Pancreas (tissue), 10 donors: ENCODE measurements around the gene ZMIZ1. TPM values are rescaled to one million over a fixed set of nuclear protein-coding genes. Genes with fewer than 3 reads are reported as not detected.

Source experiments
- ATAC-seq, 4 donors: fragments of 200-7000 bp; cut with Tn5 transposase; one replicate each; pipeline versions ENCODE4 v1.8.0 to v1.9.1; 2020; ENCODE audit warnings: mild to moderate bottlenecking in 4 of 4, moderate library complexity in 4 of 4
- DNase-seq, 6 donors: peaks; one replicate each; pipeline ENCODE4 v3.0.0-alpha.2; 2020
- FAIRE-seq: peaks from 2 replicates; lab custom pipeline; 2012; peaks lifted over from hg19 to GRCh38; lab: Jason Lieb, UNC
- H3K27ac ChIP-seq, 4 donors: fragments of 200-600 bp; sonication (generic); 1 replicate in 3 of 4; 2 replicates in 1 of 4; pipeline versions ENCODE4 v1.5.0 to v1.8.0; 2020
- H3K27me3 ChIP-seq, 4 donors: fragments of 200-600 bp; one replicate each; pipeline ENCODE4 v1.8.0; 2021
- H3K36me3 ChIP-seq, 3 donors: fragments of 200-600 bp; sonication (generic) in 1 of 3; one replicate each; pipeline versions ENCODE4 v1.5.0 to v1.8.0; 2020 to 2021
- H3K4me1 ChIP-seq, 3 donors: fragments of 200-600 bp; one replicate each; pipeline ENCODE4 v1.8.0; 2021
- H3K4me3 ChIP-seq, 4 donors: fragments of 200-600 bp; sonication (generic) in 2 of 4; one replicate each; pipeline versions ENCODE4 v1.5.0 to v1.8.0; 2020 to 2021
- H3K9me3 ChIP-seq, 4 donors: fragments of 200-600 bp; one replicate each; pipeline ENCODE4 v1.8.0; 2021
- WGBS, 2 donors: extraction: QIAGEN DNeasy Blood & Tissue Kit; methylation state at CpG; one replicate each; pipeline ENCODE4 v1.1.7; 2013; 5-methylcytosine and 5-hydroxymethylcytosine counted together
- intact Hi-C, 3 donors: fragments of 100-400 bp; cut with DNase I; formaldehyde crosslinking; loops; one replicate each; pipeline versions ENCODE4 v1.11.1 to v1.14.2; 2022
- polyA plus RNA-seq, 2 donors: library from polyadenylated mRNA; stranded (reverse); fragments of 200-250 nt; gene quantifications; one replicate each; pipeline ENCODE4 v1.2.3, GENCODE V29; 2013
- total RNA-seq, 6 donors: library from RNA; stranded (reverse); fragmentation: NEBNext Ultra II Directional in 4 of 6; extraction: Animal tissue kit (Norgen Biotek cat#: 25700) in 4 of 6; gene quantifications; one replicate each; pipeline versions ENCODE4 v1.2.1 to v1.2.4, GENCODE V29; 2021 to 2023
- TF ChIP-seq, protein P1 (sequence below), 4 donors: fragments of 200-600 bp; sonication (generic) in 3 of 4; IDR thresholded peaks; one replicate each; pipeline versions ENCODE4 v1.5.0 to v1.8.0; 2021; ENCODE audit warnings: antibody characterized with exemption in 4 of 4
- donor health status: healthy with polysubstance abuse.
- donor health status: DM: no; HTN: no; CAD: no; lungs with moderate emphysema.
- donor health status: DM: no; HTN: no; CAD: no.
- donor health status: control.
- donor health status: control.
- donor health status: Bipolar disorder and iron deficiency.
- donor health status: DM: yes; HTN: yes; CAD: no.
- donor health status: DM: no; HTN: no; CAD: no.
- donor health status: DM: no; HTN: no; CAD: no.
- donor health status: DM: yes; HTN: yes; CAD: no.

ZMIZ1 gene
- total and polyA plus RNA-seq, 8 donors: 14.5 to 45.0 (median 21.9) TPM

DNA sequence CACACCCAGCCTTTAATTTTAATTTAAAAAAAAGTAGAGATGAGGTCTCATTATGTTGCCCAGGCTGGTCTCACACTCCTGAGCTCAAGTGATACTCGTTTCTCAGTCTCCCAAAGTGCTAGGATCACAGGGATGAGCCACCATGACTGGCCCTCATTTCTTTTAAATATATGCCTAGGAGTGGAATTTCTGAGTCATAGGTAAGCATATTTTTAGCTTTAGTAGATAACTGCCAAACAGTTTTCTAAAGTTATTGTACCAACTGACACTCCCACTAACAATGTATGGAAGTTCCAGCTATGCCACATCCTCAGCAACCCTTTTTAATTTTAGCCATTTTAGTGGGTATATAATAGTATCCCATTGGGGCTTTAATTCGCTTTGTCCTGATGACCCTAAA, 264.7 kb downstream of the ZMIZ1 start:
- Histone ChIP-seq H3K36me3 (no peaks in the 10 kb centered on the region), H3K4me1 (no peaks in the 10 kb centered on the region), H3K9me3 (no peaks in the 10 kb centered on the region), H3K27ac (no peak overlapping the region), H3K4me3 (no peak overlapping the region), H3K27me3 (no peaks in the 10 kb centered on the region)
- TF ChIP-seq, protein P1, sequence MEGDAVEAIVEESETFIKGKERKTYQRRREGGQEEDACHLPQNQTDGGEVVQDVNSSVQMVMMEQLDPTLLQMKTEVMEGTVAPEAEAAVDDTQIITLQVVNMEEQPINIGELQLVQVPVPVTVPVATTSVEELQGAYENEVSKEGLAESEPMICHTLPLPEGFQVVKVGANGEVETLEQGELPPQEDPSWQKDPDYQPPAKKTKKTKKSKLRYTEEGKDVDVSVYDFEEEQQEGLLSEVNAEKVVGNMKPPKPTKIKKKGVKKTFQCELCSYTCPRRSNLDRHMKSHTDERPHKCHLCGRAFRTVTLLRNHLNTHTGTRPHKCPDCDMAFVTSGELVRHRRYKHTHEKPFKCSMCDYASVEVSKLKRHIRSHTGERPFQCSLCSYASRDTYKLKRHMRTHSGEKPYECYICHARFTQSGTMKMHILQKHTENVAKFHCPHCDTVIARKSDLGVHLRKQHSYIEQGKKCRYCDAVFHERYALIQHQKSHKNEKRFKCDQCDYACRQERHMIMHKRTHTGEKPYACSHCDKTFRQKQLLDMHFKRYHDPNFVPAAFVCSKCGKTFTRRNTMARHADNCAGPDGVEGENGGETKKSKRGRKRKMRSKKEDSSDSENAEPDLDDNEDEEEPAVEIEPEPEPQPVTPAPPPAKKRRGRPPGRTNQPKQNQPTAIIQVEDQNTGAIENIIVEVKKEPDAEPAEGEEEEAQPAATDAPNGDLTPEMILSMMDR (IDR thresholded peaks at IDR 0.05): no peak
- DNase-seq: no peak
- ATAC-seq: no peak
- FAIRE-seq: no peak
- 90 to 93% methylated on average over 2 of the region's 2 CpGs for WGBS, 2 donors
- intact Hi-C loops: no loop called here

DNA sequence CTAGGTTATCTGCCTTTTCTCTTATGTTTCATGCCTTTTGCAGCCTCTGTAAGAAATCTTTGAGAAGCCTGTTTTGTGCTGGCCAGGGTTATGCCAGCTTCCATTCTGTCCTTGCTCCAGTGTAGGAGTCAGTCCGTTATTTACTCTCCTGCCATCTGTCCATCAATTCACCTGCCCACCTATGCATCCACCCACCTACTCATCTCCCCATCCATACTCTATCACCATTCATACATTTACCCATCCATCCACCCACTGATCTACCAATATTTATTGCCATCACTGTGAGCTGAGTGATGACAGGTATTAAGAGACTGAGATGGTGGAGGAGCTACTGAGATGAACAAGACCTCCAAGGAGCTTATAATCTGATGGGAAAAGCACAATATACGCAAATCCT, 265.8 kb downstream of the ZMIZ1 start:
- no peaks in the 10 kb centered on the region for H3K9me3 ChIP-seq
- H3K27ac ChIP-seq: no peak overlapping the region
- intact Hi-C loops: no loop called here
- TF ChIP-seq, protein P1 (IDR thresholded peaks at IDR 0.05): no peak
- H3K4me1 ChIP-seq: no peaks in the 10 kb centered on the region
- FAIRE-seq: no peak
- no peaks in the 10 kb centered on the region for H3K36me3 ChIP-seq
- 81 to 93% methylated on average over 2 of the region's 2 CpGs for WGBS, 2 donors
- H3K27me3 ChIP-seq: no peaks in the 10 kb centered on the region
- no peak for ATAC-seq
- no peak overlapping the region for H3K4me3 ChIP-seq
- no peak for DNase-seq

DNA sequence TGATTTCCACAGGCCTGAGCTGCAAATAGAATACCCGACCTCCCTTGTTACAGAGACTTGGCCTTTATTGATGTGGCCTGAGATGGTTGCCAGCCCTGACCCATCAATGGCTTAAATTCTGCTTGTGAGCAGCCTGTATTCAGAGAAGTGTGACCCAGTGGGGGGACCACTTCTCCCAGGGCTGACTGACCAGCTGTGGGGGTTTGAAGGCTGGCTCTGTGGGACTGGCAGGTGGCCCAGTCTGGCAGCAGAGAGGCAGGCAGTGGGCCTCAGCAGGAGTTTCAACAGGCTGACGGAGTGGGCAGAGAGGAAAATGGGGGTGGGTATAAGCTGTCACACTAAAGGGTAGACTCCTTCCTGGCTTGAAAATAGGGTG, 266.3 kb downstream of the ZMIZ1 start:
- WGBS, 2 donors: 83 to 84% methylated on average over 2 of the region's 2 CpGs
- FAIRE-seq (no peak), DNase-seq (peak in 1 of 6 donors; percentile 10), ATAC-seq (peak in 1 of 4 donors; percentile 20)
- intact Hi-C loops: no loop called here
- Histone ChIP-seq H3K27me3 (no peaks in the 10 kb centered on the region), H3K4me1 (no peaks in the 10 kb centered on the region), H3K36me3 (no peaks in the 10 kb centered on the region), H3K27ac (peak overlapping the region in 1 of 4 donors; percentile 0), H3K4me3 (no peak overlapping the region), H3K9me3 (no peaks in the 10 kb centered on the region)
- TF ChIP-seq, protein P1 (IDR thresholded peaks at IDR 0.05): no peak

DNA sequence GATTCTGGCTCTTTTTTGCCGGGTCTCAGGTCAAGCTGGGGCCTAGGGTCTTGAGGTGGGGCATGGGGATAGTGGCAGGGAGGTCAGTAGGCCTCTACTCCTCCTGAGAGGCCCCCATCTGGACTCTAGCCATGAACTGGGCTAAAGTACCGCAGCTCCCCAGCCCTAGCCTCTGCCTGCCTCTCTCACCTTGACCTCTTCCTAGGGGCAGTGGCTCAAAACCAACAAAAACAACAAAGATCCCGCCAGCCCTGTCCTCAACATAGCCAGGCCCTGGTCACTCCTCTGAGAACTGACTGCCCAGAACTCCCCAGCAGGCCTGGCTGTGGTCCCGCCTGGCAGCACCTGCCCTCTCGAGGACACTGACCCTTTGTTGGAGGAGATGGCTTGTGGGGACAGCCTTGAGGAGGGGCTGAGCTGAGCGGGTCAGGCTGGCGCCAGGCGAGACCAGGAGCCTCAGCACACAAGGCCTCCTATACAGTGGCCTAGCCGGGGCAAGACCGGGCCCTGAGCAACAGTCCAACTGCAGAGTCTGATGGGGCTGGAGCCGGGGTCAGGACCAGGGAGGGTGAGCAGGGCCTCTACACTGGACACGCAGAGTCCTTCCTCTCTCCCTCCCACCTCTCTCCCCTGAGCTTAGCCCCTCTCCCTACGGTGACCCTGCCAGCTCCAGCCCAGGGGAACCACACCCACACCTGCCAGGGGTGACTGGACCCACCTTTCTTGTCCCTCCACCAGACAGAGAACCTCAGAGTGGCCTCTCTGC, 266.9 kb downstream of the ZMIZ1 start:
- intact Hi-C loops: no loop called here
- TF ChIP-seq, protein P1 (IDR thresholded peaks at IDR 0.05): no peak
- ATAC-seq: peak; percentile 34 to 68 (median 55)
- DNase-seq: peak in 2 of 6 donors; percentile 32 to 34
- FAIRE-seq: no peak
- peak overlapping the region in 1 of 4 donors; percentile 0 for H3K27ac ChIP-seq
- H3K4me3 ChIP-seq: no peak overlapping the region
- no peaks in the 10 kb centered on the region for H3K36me3 ChIP-seq
- no peaks in the 10 kb centered on the region for H3K9me3 ChIP-seq
- no peaks in the 10 kb centered on the region for H3K4me1 ChIP-seq
- no peaks in the 10 kb centered on the region for H3K27me3 ChIP-seq
- WGBS, 2 donors: 66 to 76% methylated on average over 13 of the region's 13 CpGs

DNA sequence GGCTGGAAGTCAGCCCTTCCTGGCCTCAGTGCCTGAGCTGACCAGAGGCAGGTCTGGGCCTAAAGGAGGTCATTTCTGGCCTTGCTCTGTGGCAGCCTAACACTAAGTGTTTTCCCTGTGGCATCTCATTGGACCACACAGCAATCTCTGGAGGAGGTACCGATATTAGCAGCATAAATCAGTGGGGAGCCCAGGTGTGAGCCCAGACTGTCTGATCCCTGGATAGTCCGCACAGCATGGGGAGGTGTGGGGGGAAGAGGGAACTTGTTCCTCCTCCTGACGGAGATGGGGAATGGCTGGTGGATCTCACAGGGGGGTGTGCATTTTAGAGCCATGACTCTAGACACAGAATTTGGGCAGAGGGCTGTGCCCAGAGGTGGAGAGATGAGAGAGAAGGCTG, 267.5 kb downstream of the ZMIZ1 start:
- ATAC-seq: no peak
- intact Hi-C loops: no loop called here

More for the DNA sequence above, 267.5 kb downstream of the ZMIZ1 start:
- WGBS, 2 donors: 97% methylated on average over 3 of the region's 3 CpGs
- no peaks in the 10 kb centered on the region for H3K27me3 ChIP-seq
- H3K9me3 ChIP-seq: no peaks in the 10 kb centered on the region
- no peaks in the 10 kb centered on the region for H3K4me1 ChIP-seq
- no peak overlapping the region for H3K27ac ChIP-seq
- TF ChIP-seq, protein P1 (IDR thresholded peaks at IDR 0.05): no peak
- no peaks in the 10 kb centered on the region for H3K36me3 ChIP-seq
- H3K4me3 ChIP-seq: no peak overlapping the region
- peak in 1 of 6 donors; percentile 1 for DNase-seq
- no peak for FAIRE-seq
